DOHH2 (cell line): ENCODE data around the gene ABI3.
A peak's percentile ranks its signal among the peaks of the same experiment; 100 is the strongest.

Source experiments
- H3F3A ChIP-seq: fragments of 200-600 bp; sonication (generic), shearing (Covaris generic); 2 replicates; pipeline ENCODE4 v1.6.0; 2016; ENCODE audit warnings: antibody characterized with exemption, mild to moderate bottlenecking; ENCODE audit not compliant: control insufficient read depth, insufficient read depth
- H3K27ac ChIP-seq: fragments of 200-600 bp; sonication (generic); 2 replicates; pipeline ENCODE4 v1.5.1; 2014; ENCODE audit warnings: low read depth, mild to moderate bottlenecking, low read length, moderate library complexity
- H3K27me3 ChIP-seq: fragments of 200-600 bp; sonication (generic); 2 replicates; pipeline ENCODE4 v1.6.1; 2014; ENCODE audit warnings: mild to moderate bottlenecking, low read length, mixed read lengths; ENCODE audit not compliant: control insufficient read depth
- H3K36me3 ChIP-seq: fragments of 200-600 bp; sonication (generic); 2 replicates; pipeline ENCODE4 v1.6.1; 2014; ENCODE audit warnings: mild to moderate bottlenecking, low read length, moderate library complexity, mixed read lengths; ENCODE audit not compliant: control insufficient read depth
- H3K4me1 ChIP-seq: fragments of 200-600 bp; sonication (generic); 2 replicates; pipeline ENCODE4 v1.6.1; 2014; ENCODE audit warnings: mild to moderate bottlenecking, low read length, mixed read lengths; ENCODE audit not compliant: control insufficient read depth
- H3K4me2 ChIP-seq: fragments of 200-600 bp; sonication (generic); 2 replicates; pipeline ENCODE4 v1.6.0; 2014; ENCODE audit warnings: mild to moderate bottlenecking, low read length, moderate library complexity
- H3K4me3 ChIP-seq: fragments of 200-600 bp; sonication (generic); 2 replicates; pipeline ENCODE4 v1.5.1; 2014; ENCODE audit warnings: mild to moderate bottlenecking, low read length, mixed read lengths
- H3K79me2 ChIP-seq: fragments of 200-600 bp; sonication (generic); 2 replicates; pipeline ENCODE4 v1.6.1; 2014; ENCODE audit warnings: mild to moderate bottlenecking, low read length, mixed read lengths; ENCODE audit not compliant: control insufficient read depth
- H3K9me2 ChIP-seq: fragments of 200-600 bp; sonication (generic); replicated peaks from 2 replicates; pipeline ENCODE4 v1.6.1; 2014; ENCODE audit warnings: mild to moderate bottlenecking, low read length, mixed read lengths; ENCODE audit not compliant: control insufficient read depth
- H3K9me3 ChIP-seq: fragments of 200-600 bp; sonication (generic); 2 replicates; pipeline ENCODE4 v1.6.1; 2014; ENCODE audit warnings: antibody characterized with exemption, low read length, mixed read lengths; ENCODE audit not compliant: control insufficient read depth, insufficient read depth
- H4K20me1 ChIP-seq: fragments of 200-600 bp; sonication (generic); 2 replicates; pipeline ENCODE4 v1.6.0; 2014; ENCODE audit warnings: low read depth, mild to moderate bottlenecking, antibody characterized with exemption, low read length, moderate library complexity; ENCODE audit not compliant: control insufficient read depth, insufficient read depth
- EZH2phosphoT487 ChIP-seq: fragments of 200-600 bp; sonication (generic); IDR thresholded peaks from 2 replicates; pipeline ENCODE4 v1.6.1; 2017; ENCODE audit warnings: borderline replicate concordance, mild to moderate bottlenecking, antibody characterized with exemption, low read length, moderate library complexity, mixed read lengths
- TF ChIP-seq, protein P1 (sequence below): fragments of 200-600 bp; sonication (generic); IDR thresholded peaks from one replicate; pipeline ENCODE4 v1.5.1; 2014; ENCODE audit warnings: antibody characterized with exemption, mild to moderate bottlenecking, low read depth, low read length; ENCODE audit not compliant: poor library complexity, severe bottlenecking

ABI3 gene

DNA sequence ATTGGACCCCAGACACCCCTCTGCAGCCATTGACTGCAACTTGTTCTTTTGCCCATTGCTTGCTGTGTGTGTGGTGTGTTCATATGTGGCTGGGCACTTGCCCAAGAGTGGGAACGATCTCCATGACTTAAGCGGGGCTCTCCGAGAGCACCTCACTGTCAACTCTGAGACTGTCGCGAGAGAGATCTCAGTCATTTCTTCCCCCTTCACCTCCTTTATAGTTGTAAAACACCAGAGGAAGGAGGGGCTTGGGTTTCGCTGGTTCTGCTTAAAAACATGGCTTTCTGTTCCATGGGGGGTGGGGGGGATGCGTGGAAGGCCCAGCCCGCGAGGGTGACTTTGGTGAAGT is 12.6 kb downstream of the ABI3 start:
- H3K36me3 ChIP-seq = peaks cover 37% of the 10 kb centered on the region
- peaks cover 41% of the 10 kb centered on the region for H3K4me1 ChIP-seq
- peak overlapping the region; percentile 58 for H3K4me3 ChIP-seq
- no peak overlapping the region for H3K27ac ChIP-seq
- H3K9me3 ChIP-seq = no peaks in the 10 kb centered on the region
- peak overlapping the region; percentile 64 for H3K4me2 ChIP-seq
- H4K20me1 ChIP-seq = no peaks in the 10 kb centered on the region
- H3K9me2 ChIP-seq = no peaks in the 10 kb centered on the region
- peaks cover 7% of the 10 kb centered on the region; the same call in 1 of the 2 replicates for H3F3A ChIP-seq
- H3K27me3 ChIP-seq = peaks cover 7% of the 10 kb centered on the region
- peaks cover 5% of the 10 kb centered on the region; the same call in 1 of the 2 replicates for H3K79me2 ChIP-seq
- no peak for TF ChIP-seq EZH2phosphoT487
- TF ChIP-seq, protein P1, sequence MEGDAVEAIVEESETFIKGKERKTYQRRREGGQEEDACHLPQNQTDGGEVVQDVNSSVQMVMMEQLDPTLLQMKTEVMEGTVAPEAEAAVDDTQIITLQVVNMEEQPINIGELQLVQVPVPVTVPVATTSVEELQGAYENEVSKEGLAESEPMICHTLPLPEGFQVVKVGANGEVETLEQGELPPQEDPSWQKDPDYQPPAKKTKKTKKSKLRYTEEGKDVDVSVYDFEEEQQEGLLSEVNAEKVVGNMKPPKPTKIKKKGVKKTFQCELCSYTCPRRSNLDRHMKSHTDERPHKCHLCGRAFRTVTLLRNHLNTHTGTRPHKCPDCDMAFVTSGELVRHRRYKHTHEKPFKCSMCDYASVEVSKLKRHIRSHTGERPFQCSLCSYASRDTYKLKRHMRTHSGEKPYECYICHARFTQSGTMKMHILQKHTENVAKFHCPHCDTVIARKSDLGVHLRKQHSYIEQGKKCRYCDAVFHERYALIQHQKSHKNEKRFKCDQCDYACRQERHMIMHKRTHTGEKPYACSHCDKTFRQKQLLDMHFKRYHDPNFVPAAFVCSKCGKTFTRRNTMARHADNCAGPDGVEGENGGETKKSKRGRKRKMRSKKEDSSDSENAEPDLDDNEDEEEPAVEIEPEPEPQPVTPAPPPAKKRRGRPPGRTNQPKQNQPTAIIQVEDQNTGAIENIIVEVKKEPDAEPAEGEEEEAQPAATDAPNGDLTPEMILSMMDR = no peak

DNA sequence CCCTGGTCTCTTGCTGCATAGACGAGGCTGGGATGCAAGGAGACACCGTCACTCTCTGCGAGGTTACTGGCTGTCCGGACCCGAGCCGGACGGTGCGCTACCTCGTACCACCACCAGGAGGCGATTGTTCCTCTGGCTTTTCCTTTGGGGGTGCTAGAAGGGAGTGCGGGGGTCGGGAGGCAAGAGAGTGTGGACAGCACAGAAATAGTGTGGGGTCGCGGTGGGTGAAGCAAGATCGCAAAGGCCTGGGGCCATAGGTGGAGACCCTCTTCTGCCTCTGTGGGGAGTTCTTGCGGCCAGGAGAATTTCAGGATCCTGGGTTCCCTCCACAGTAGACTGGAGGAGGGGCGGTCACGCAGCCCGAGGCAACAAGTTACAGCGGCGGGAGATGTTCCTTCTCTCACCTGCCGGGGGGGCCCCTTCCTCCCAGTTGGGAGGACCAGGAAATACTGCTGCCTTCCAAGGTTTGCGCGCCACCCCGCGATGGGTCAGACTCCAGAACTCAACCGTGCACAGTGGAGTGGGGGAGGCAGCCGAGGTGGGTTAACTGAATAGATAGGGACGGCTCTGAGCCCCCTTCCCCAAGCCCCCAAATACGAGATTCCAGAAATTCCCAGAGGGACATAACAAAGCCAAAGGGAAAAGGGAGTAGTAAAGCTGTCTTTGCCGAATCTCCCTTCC is 13.2 kb downstream of the ABI3 start:
- H3K4me1 ChIP-seq = peaks cover 36% of the 10 kb centered on the region
- peaks cover 32% of the 10 kb centered on the region for H3K36me3 ChIP-seq
- no peak overlapping the region for H3K27ac ChIP-seq
- H4K20me1 ChIP-seq = no peaks in the 10 kb centered on the region
- TF ChIP-seq, protein P1 = peak; percentile 98
- no peak for TF ChIP-seq EZH2phosphoT487
- peak overlapping the region; percentile 58 for H3K4me3 ChIP-seq
- no peaks in the 10 kb centered on the region for H3K9me2 ChIP-seq
- H3F3A ChIP-seq = peaks cover 7% of the 10 kb centered on the region; the same call in 1 of the 2 replicates
- H3K4me2 ChIP-seq = peak overlapping the region; percentile 64
- no peaks in the 10 kb centered on the region for H3K9me3 ChIP-seq
- H3K79me2 ChIP-seq = peaks cover 5% of the 10 kb centered on the region; the same call in 1 of the 2 replicates
- peaks cover 8% of the 10 kb centered on the region for H3K27me3 ChIP-seq

DNA sequence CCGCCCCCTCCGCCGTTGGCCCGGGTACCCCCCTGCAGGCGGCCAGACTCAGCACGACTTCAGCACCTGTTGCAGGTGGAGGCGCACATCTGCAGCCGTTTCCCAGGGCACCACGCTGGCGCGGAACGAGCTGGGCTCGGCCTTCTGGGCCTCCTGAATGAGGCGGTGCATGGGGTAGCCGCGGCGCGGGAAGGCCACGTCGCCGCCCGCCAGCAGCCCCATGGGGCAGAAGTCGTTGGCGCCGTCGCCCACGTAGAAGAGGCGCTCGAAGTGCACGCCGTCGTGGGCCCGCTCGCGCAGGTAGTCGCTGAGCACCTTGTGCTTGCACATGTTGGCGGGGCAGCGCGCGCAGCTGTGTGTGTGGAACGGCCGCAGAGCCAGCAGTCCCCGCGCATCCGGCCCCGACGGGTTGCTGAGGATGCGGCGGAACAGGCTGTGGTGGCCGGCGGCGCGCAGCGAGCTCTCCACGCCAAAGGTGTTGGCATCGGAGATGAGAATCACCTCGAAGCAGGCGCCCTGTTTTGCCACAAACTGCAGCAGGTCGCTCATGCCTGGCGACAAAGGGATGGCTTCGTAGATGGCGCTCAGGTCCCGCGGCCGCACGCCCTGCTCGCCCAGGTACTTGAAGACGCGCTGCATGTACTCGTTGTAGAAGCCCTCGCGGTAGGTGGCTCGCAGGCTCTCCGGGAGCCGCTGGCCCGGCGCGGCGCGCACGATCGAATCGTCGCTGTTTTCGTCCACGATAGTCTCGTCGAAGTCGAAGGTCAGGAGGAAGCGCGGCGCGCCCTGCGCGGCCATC is 13.9 kb downstream of the ABI3 start:
- H3K9me2 ChIP-seq = no peaks in the 10 kb centered on the region
- no peaks in the 10 kb centered on the region for H4K20me1 ChIP-seq
- peaks cover 29% of the 10 kb centered on the region for H3K4me1 ChIP-seq
- H3K36me3 ChIP-seq = peaks cover 25% of the 10 kb centered on the region
- no peaks in the 10 kb centered on the region for H3K9me3 ChIP-seq
- peak overlapping the region; percentile 64 for H3K4me2 ChIP-seq
- H3F3A ChIP-seq = peaks cover 7% of the 10 kb centered on the region; the same call in 1 of the 2 replicates
- peaks cover 15% of the 10 kb centered on the region for H3K27me3 ChIP-seq
- peak overlapping the region; percentile 58 for H3K4me3 ChIP-seq
- H3K27ac ChIP-seq = no peak overlapping the region
- TF ChIP-seq, protein P1 = no peak
- TF ChIP-seq EZH2phosphoT487 = no peak
- no peaks in the 10 kb centered on the region for H3K79me2 ChIP-seq
